ENCODE measurements around the gene RCN1. TPM values are rescaled to one million over a fixed set of nuclear protein-coding genes. Genes with fewer than 3 reads are reported as not detected.

RCN1 gene
- polyA plus RNA-seq, 3 donors: 18.1 to 88.4 (median 78.3) TPM

DNA sequence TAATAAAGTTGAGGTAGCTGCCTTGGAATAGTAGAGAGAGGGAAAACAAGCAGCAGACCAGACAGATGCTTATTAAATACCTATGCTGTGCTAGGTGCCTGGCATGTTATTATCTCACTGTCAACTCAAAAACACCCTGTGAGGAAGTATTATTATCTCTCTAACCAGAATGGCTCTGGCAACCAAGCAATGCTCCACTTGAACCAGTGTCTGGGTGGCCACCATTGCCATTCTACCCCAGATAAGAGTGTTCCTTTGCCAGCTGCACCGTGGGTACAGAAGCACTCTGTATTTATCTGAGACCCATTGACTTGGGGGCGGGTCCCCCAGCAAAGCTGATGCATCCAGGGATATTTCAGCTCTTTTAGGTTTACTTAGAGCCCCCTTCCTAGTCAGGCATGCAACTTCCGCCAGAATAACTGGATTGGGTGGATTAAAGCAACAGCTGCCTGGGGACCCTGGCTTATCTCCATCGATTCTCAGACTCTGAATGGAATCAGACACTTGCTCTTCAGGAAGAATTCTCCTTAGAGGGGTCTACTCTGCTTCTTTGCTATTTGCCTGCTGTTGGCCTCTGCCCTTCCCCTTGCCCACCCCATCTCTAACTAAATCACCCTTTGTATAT, 49.1 kb downstream of the RCN1 start:
- WGBS, 3 donors: 62 to 81% (median 79%) methylated on average over 4 of the region's 4 CpGs
- no peak overlapping the region for H3K27ac ChIP-seq (ENCODE audit: low read depth, low read length)

DNA sequence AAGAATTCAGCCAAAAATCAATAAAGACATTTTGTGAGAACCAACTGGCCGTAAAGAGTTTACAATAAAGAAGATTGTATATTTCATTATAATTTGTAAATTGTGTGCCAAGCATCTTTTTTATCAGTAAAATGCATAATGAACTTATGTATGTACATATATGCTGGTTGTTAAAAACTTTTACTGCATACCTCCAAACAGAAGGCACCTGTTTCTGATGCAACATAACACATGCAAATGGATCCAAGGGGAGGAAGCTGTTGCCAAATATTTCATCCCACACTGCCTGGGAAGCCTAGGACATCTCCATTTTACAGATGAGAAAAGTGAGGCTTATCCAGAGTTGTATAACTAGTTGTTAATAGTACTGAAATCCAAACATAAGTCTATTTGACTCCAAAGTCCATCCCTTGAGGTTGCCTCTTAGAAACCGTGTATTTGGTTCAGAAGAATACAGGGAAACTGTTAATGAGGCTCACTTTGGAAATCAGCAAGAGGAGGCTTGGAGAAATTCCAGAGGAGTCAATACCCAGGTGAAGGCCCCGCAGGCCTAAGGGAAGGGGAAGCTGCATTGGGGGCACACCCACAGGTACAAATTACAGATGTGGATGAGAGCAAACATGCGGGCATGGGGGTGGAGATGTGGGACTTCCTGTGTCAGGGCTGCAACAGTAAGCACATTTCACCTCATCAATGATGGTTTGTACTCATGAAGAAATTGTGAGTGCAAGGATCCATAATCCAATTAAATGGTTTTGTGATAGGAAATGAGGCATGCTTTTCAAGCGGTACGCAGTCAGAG, 51.1 kb downstream of the RCN1 start:
- no peak overlapping the region for H3K27ac ChIP-seq (ENCODE audit: low read depth, low read length)
- 57 to 81% (median 72%) methylated on average over 6 of the region's 6 CpGs for WGBS, 3 donors

DNA sequence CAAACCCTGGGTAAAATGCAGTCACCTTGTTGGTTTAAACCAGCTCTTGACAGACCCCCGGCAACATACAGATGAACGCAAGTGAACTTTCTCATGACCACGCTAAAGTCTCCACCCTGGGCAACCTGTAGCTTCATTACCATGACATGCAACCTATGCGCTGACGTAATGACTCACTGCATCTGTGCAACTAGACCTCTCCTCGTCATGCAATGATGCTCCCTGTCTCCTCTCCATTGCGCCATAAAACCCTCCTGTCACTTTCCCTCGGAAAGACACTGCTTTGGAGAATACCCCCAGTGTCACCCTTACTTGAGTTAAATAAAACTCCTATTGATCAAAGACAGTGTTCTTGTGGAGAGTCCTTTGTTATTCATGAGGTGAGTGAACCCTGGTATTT, 52.5 kb downstream of the RCN1 start:
- WGBS, 3 donors: 88 to 92% (median 91%) methylated on average over 8 of the region's 8 CpGs
- H3K27ac ChIP-seq (ENCODE audit: low read depth, low read length): no peak overlapping the region

DNA sequence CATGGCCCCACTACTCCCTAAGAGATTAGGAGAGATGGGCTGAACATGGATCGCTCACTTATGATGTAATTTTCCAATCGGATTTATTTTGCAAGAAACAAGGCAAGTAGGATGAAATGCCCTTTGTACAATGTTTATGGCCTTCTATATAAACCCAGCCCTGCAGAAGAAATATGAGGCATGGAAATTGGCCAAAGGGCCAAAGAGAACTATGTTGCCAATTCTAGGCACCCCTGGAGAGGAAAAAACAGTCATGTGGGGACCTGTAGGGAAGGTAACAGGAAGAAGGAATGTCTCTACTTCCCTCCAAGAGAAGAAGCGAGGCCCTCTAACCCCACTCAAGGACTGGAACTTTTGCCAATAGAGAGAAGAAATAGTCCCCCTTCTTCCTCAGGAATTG, 54.4 kb downstream of the RCN1 start:
- H3K27ac ChIP-seq (ENCODE audit: low read depth, low read length): no peak overlapping the region
- WGBS, 3 donors: 80 to 91% (median 87%) methylated on average over 3 of the region's 3 CpGs

GRCh38 chr11:32148895-32149294, 58.0 kb downstream of the RCN1 start:
- no peak overlapping the region for H3K27ac ChIP-seq (ENCODE audit: low read depth, low read length)
- 63 to 75% (median 65%) methylated on average over 4 of the region's 4 CpGs for WGBS, 3 donors

DNA sequence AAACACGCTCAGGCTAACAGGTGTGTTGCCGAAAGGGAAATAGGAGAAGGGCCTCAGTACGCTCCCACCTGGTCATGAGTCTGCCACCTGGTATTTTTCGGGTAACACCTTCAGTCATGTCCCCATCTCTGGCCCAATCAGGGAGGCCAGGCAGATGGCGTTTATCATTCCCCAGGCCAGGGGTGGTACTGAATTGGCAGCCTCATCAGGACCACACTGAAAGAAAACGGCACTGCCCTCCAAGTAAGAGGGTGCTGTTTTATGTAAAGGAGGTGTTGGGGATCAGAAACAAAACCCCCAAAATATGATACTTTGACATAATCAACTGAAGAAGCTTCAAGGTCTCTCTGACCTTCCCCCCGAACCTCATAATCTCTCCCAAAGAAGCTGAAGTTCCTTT, 58.9 kb downstream of the RCN1 start:
- 67 to 94% (median 90%) methylated on average over 7 of the region's 7 CpGs for WGBS, 3 donors

GRCh38 chr11:32151027-32151426, 60.2 kb downstream of the RCN1 start:
- H3K27ac ChIP-seq (ENCODE audit: low read depth, low read length): no peak overlapping the region

More for the DNA sequence above, 58.9 kb downstream of the RCN1 start:
- H3K27ac ChIP-seq (ENCODE audit: low read depth, low read length): no peak overlapping the region

DNA sequence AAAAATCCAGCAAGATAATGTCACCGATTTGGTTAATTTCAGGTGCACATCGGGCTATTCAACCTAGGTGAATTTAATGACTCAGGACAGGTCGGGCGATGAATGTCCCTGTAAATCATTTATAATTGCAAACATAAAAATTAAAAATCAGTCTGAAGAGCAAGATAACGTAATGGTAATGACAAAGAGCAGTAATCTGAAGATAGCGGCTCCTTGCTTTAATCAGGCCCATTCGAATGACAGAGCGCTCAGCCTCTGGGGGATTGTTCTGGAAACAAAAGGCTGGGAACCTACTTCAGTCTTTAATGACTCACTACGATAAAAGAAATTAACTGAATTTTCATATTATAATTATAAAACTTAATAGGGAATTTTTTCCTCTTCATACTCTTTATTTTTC, 61.3 kb downstream of the RCN1 start:
- WGBS, 3 donors: 72 to 81% (median 75%) methylated on average over 9 of the region's 9 CpGs
- H3K27ac ChIP-seq (ENCODE audit: low read depth, low read length): no peak overlapping the region

DNA sequence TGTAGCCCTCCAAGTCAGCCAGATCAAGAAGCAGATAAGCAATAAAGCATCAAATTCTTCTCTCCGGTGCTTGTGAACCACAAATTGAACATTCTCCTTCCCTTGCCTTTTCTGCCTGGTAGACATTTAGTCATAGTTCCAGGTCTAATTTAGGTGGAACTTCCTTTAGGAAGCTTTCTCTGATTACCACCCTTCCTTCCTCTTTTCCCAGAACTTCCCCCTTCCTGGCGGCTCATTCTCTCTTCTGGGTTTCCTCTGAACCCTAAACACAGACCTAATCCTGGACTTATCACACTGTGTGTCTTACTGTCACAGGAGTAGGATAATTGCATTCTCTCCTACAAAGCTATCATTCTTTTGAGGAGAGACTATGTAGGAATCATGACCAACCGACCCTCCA, 61.9 kb downstream of the RCN1 start:
- WGBS, 3 donors: 21 to 32% (median 30%) methylated on average over 3 of the region's 3 CpGs
- no peak overlapping the region for H3K27ac ChIP-seq (ENCODE audit: low read depth, low read length)

DNA sequence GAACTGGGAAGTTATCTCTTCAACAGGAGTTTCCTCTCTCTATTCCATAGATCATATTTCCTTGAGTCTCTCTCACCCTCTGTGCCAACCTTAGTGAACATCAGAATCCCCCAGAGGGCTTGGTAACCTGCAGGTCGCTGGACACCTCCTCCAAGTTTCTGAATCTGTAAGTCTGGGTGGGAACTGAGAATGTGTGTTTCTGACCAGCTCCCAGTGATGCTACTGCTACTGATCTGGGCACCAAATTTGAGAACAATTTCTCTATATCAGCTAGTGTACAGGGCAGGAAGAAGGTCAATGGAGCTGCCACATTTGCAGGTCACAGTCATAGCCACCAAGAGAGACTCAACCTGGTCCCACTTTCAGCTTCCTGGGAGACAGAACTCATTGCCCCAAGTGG, 62.9 kb downstream of the RCN1 start:
- 50 to 74% (median 71%) methylated on average over 1 of the region's 1 CpG for WGBS, 3 donors
- H3K27ac ChIP-seq (ENCODE audit: low read depth, low read length): no peak overlapping the region

GRCh38 chr11:32154275-32154674, 63.4 kb downstream of the RCN1 start:
- no peak overlapping the region for H3K27ac ChIP-seq (ENCODE audit: low read depth, low read length)
- WGBS, 3 donors: 71 to 75% (median 73%) methylated on average over 2 of the region's 2 CpGs
